Measurements from ENCODE around the gene KLHL42. TPM values are rescaled to one million over a fixed set of nuclear protein-coding genes. Genes with fewer than 3 reads are reported as not detected.
"Not testable (repeated sequence)": the region's sequence is repeated elsewhere in the genome, so short reads cannot be mapped to it uniquely, and the experiment has no call there.

Gene KLHL42
- total RNA-seq = 10 to 100 TPM; 17.8 to 21.6 TPM

- H3K27me3 Mint-ChIP-seq = no peaks in the 10 kb centered on the region
- ATAC-seq = peak; percentile 91 to 92
Observed at GRCh38 chr12:27779920-27780611, at the start of gene KLHL42, which contains the start of gene MANSC4. KLHL42 (plus strand) TSS chr12:27780233; CDS start chr12:27780331, 98 bp downstream. MANSC4 (minus strand) TSS chr12:27780236; CDS start chr12:27771276, 8,960 bp downstream.

GRCh38 chr12:27732281-27732680 is 47.8 kb upstream of the KLHL42 start:
- no peak for ATAC-seq
- Mint-ChIP-seq H3K36me3 (peaks cover 9% of the 10 kb centered on the region), H3K9me3 (no peaks in the 10 kb centered on the region), H3K27ac (no peak overlapping the region), H3K4me3 (no peak overlapping the region), H3K4me1 (ENCODE audit: low read depth in 2 of 2) (no peaks in the 10 kb centered on the region), H3K27me3 (no peaks in the 10 kb centered on the region)
- DNase-seq (ENCODE audit: low spot score) = no peak

More at GRCh38 chr12:27779920-27780611, at the start of gene KLHL42, which contains the start of gene MANSC4:
- H3K4me3 Mint-ChIP-seq = peak within 1 kb of the TSS; percentile 87
- H3K36me3 Mint-ChIP-seq = peaks cover 5% of the 10 kb centered on the region
- peaks cover 23 to 25% of the 10 kb centered on the region in 2 donors for H3K4me1 Mint-ChIP-seq (ENCODE audit: low read depth in 2 of 2)
- peak within 1 kb of the TSS; percentile 69 to 85 for H3K27ac Mint-ChIP-seq
- no peaks in the 10 kb centered on the region for H3K9me3 Mint-ChIP-seq
- peak; percentile 81 for DNase-seq (ENCODE audit: low spot score)

GRCh38 chr12:27733052-27733656 is 46.9 kb upstream of the KLHL42 start:
- ATAC-seq (no peak), DNase-seq (ENCODE audit: low spot score) (no peak)
- Mint-ChIP-seq H3K27me3 (no peaks in the 10 kb centered on the region), H3K4me1 (ENCODE audit: low read depth in 2 of 2) (no peaks in the 10 kb centered on the region), H3K4me3 (no peak overlapping the region), H3K9me3 (no peaks in the 10 kb centered on the region), H3K27ac (no peak overlapping the region), H3K36me3 (peaks cover 14% of the 10 kb centered on the region)

- H3K27ac Mint-ChIP-seq = no peak overlapping the region
- no peak for ATAC-seq
Observed at GRCh38 chr12:27733791-27734190, 46.2 kb upstream of the KLHL42 start.

GRCh38 chr12:27734321-27734720 is 45.7 kb upstream of the KLHL42 start:
- H3K4me1 Mint-ChIP-seq (ENCODE audit: low read depth in 2 of 2); ATAC-seq; H3K27me3 Mint-ChIP-seq; H3K4me3 Mint-ChIP-seq; DNase-seq (ENCODE audit: low spot score); H3K9me3 Mint-ChIP-seq; H3K27ac Mint-ChIP-seq: not testable (repeated sequence)
- H3K36me3 Mint-ChIP-seq = peaks cover 14% of the 10 kb centered on the region

More at GRCh38 chr12:27733791-27734190, 46.2 kb upstream of the KLHL42 start:
- Mint-ChIP-seq H3K4me1 (ENCODE audit: low read depth in 2 of 2) (peaks cover 0 to under 1% of the 10 kb centered on the region in 2 donors), H3K36me3 (peaks cover 14% of the 10 kb centered on the region), H3K27me3 (no peaks in the 10 kb centered on the region), H3K4me3 (no peak overlapping the region), H3K9me3 (no peaks in the 10 kb centered on the region)
- DNase-seq (ENCODE audit: low spot score) = no peak

- H3K4me3 Mint-ChIP-seq = no peak overlapping the region
- peaks cover 11% of the 10 kb centered on the region for H3K36me3 Mint-ChIP-seq
- H3K27me3 Mint-ChIP-seq = no peaks in the 10 kb centered on the region
Observed at GRCh38 chr12:27743601-27744000, 36.4 kb upstream of the KLHL42 start.

GRCh38 chr12:27745734-27746133 is 34.3 kb upstream of the KLHL42 start:
- not testable (repeated sequence) for H3K4me1 Mint-ChIP-seq (ENCODE audit: low read depth in 2 of 2); H3K27me3 Mint-ChIP-seq; ATAC-seq; H3K9me3 Mint-ChIP-seq; H3K27ac Mint-ChIP-seq; H3K4me3 Mint-ChIP-seq; DNase-seq (ENCODE audit: low spot score)
- H3K36me3 Mint-ChIP-seq = peaks cover 11% of the 10 kb centered on the region

More at GRCh38 chr12:27743601-27744000, 36.4 kb upstream of the KLHL42 start:
- DNase-seq (ENCODE audit: low spot score) (no peak), ATAC-seq (no peak)
- H3K9me3 Mint-ChIP-seq = no peaks in the 10 kb centered on the region
- H3K4me1 Mint-ChIP-seq (ENCODE audit: low read depth in 2 of 2) = peaks cover 4 to 10% of the 10 kb centered on the region in 2 donors
- no peak overlapping the region for H3K27ac Mint-ChIP-seq

GRCh38 chr12:27747111-27747820 is 32.8 kb upstream of the KLHL42 start:
- Mint-ChIP-seq H3K27ac (no peak overlapping the region), H3K36me3 (peaks cover 9% of the 10 kb centered on the region)

GRCh38 chr12:27751386-27752047 is 28.5 kb upstream of the KLHL42 start:
- ATAC-seq (no peak), DNase-seq (ENCODE audit: low spot score) (no peak)
- Mint-ChIP-seq H3K9me3 (no peaks in the 10 kb centered on the region), H3K36me3 (peaks cover 9% of the 10 kb centered on the region), H3K27ac (no peak overlapping the region), H3K27me3 (no peaks in the 10 kb centered on the region), H3K4me1 (ENCODE audit: low read depth in 2 of 2) (no peaks in the 10 kb centered on the region), H3K4me3 (no peak overlapping the region)

More at GRCh38 chr12:27747111-27747820, 32.8 kb upstream of the KLHL42 start:
- ATAC-seq = no peak
- H3K4me3 Mint-ChIP-seq = no peak overlapping the region
- no peak for DNase-seq (ENCODE audit: low spot score)
- H3K27me3 Mint-ChIP-seq = no peaks in the 10 kb centered on the region
- H3K4me1 Mint-ChIP-seq (ENCODE audit: low read depth in 2 of 2) = no peaks in the 10 kb centered on the region
- H3K9me3 Mint-ChIP-seq = no peaks in the 10 kb centered on the region

- Mint-ChIP-seq H3K9me3 (no peaks in the 10 kb centered on the region), H3K4me3 (no peak overlapping the region), H3K36me3 (peaks cover 10% of the 10 kb centered on the region), H3K27me3 (no peaks in the 10 kb centered on the region), H3K27ac (no peak overlapping the region), H3K4me1 (ENCODE audit: low read depth in 2 of 2) (no peaks in the 10 kb centered on the region)
- no peak for DNase-seq (ENCODE audit: low spot score)
- ATAC-seq = no peak
Observed at GRCh38 chr12:27754795-27755194, 25.2 kb upstream of the KLHL42 start.

GRCh38 chr12:27756670-27757195 is 23.3 kb upstream of the KLHL42 start:
- H3K27ac Mint-ChIP-seq = no peak overlapping the region
- no peaks in the 10 kb centered on the region for H3K27me3 Mint-ChIP-seq
- H3K9me3 Mint-ChIP-seq = no peaks in the 10 kb centered on the region
- peaks cover 10% of the 10 kb centered on the region for H3K36me3 Mint-ChIP-seq
- no peak overlapping the region for H3K4me3 Mint-ChIP-seq
- no peaks in the 10 kb centered on the region for H3K4me1 Mint-ChIP-seq (ENCODE audit: low read depth in 2 of 2)
- DNase-seq (ENCODE audit: low spot score) (no peak), ATAC-seq (no peak)

- no peaks in the 10 kb centered on the region for H3K9me3 Mint-ChIP-seq
- no peak for DNase-seq (ENCODE audit: low spot score)
- no peaks in the 10 kb centered on the region for H3K27me3 Mint-ChIP-seq
- no peaks in the 10 kb centered on the region for H3K4me1 Mint-ChIP-seq (ENCODE audit: low read depth in 2 of 2)
- no peak for ATAC-seq
- no peak overlapping the region for H3K4me3 Mint-ChIP-seq
- no peaks in the 10 kb centered on the region for H3K36me3 Mint-ChIP-seq
- no peak overlapping the region for H3K27ac Mint-ChIP-seq
Observed at GRCh38 chr12:27762757-27763156, 17.3 kb upstream of the KLHL42 start.

- Mint-ChIP-seq H3K9me3 (no peaks in the 10 kb centered on the region), H3K4me3 (no peak overlapping the region), H3K4me1 (ENCODE audit: low read depth in 2 of 2) (no peaks in the 10 kb centered on the region), H3K36me3 (no peaks in the 10 kb centered on the region), H3K27me3 (no peaks in the 10 kb centered on the region), H3K27ac (no peak overlapping the region)
- ATAC-seq (no peak), DNase-seq (ENCODE audit: low spot score) (no peak)
Observed at GRCh38 chr12:27766587-27766986, 13.4 kb upstream of the KLHL42 start.
